Fibroblast of pulmonary artery (primary cell): ENCODE results near the gene DOK6.

Experiments used
- DNase-seq: peaks from one replicate; pipeline ENCODE4 v3.0.0-alpha.2; 2010; ENCODE audit warnings: low read depth
- H3K4me3 ChIP-seq: replicated peaks from 2 replicates; pipeline ENCODE4 v1.5.1; 2011; ENCODE audit warnings: low read depth, mild to moderate bottlenecking, control low read depth, low read length, moderate library complexity
- TF ChIP-seq, protein P1 (sequence below): IDR thresholded peaks from 2 replicates; pipeline ENCODE4 v1.5.1; 2011; ENCODE audit warnings: mild to moderate bottlenecking, control low read depth, low read length, inconsistent platforms; ENCODE audit errors: missing control alignments

DOK6 gene

GRCh38 chr18:69599377-69599776, 198.7 kb downstream of the DOK6 start:
- TF ChIP-seq, protein P1, sequence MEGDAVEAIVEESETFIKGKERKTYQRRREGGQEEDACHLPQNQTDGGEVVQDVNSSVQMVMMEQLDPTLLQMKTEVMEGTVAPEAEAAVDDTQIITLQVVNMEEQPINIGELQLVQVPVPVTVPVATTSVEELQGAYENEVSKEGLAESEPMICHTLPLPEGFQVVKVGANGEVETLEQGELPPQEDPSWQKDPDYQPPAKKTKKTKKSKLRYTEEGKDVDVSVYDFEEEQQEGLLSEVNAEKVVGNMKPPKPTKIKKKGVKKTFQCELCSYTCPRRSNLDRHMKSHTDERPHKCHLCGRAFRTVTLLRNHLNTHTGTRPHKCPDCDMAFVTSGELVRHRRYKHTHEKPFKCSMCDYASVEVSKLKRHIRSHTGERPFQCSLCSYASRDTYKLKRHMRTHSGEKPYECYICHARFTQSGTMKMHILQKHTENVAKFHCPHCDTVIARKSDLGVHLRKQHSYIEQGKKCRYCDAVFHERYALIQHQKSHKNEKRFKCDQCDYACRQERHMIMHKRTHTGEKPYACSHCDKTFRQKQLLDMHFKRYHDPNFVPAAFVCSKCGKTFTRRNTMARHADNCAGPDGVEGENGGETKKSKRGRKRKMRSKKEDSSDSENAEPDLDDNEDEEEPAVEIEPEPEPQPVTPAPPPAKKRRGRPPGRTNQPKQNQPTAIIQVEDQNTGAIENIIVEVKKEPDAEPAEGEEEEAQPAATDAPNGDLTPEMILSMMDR = no peak

GRCh38 chr18:69612242-69612641, 211.6 kb downstream of the DOK6 start:
- DNase-seq = no peak
- no peak overlapping the region for H3K4me3 ChIP-seq
- TF ChIP-seq, protein P1 = no peak

More at GRCh38 chr18:69599377-69599776, 198.7 kb downstream of the DOK6 start:
- no peak overlapping the region for H3K4me3 ChIP-seq
- no peak for DNase-seq

GRCh38 chr18:69616114-69616513, 215.4 kb downstream of the DOK6 start:
- TF ChIP-seq, protein P1 = no peak
- no peak overlapping the region for H3K4me3 ChIP-seq
- DNase-seq = no peak

DNA sequence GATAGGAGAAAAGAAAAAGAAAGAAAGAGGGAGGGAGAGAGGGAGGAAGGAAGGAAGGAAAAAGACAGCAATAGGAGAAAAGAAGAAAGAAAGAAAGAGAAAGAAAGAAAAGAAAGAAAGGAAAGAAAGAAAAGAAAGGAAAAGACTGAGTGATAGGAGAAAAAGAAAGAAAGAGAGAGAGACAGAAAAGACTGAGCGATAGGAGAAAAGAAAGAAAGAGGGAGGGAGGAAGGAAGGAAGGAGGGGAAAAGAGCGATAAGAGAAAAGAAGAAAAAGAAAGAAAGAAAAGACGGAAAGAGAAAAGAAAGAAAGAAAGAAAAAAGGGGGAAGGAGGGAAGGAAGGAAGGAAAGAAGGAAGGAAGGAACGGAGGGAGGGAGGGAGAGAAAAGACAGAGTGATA, 216.7 kb downstream of the DOK6 start:
- no peak overlapping the region for H3K4me3 ChIP-seq
- no peak for DNase-seq
- TF ChIP-seq, protein P1 = no peak

DNA sequence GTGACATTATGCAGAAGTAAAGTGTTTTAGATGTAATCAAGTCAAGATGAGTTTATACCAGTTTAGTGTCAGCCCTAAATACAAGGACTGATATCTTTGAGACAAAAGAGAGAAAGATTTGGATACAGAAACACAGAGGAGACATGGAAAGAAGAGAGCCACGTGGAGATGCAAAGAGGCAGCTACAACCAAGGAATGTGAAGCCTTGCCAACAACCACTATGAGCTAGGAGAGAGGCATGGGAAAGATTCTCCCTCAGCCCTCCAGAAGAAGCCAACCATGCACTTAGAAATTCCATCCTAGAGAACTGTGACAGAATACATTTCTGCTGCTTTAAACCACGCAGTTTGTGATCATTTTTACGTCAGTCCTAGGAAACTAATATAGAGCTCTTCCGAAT, 217.2 kb downstream of the DOK6 start:
- peak; percentile 46 for DNase-seq

DNA sequence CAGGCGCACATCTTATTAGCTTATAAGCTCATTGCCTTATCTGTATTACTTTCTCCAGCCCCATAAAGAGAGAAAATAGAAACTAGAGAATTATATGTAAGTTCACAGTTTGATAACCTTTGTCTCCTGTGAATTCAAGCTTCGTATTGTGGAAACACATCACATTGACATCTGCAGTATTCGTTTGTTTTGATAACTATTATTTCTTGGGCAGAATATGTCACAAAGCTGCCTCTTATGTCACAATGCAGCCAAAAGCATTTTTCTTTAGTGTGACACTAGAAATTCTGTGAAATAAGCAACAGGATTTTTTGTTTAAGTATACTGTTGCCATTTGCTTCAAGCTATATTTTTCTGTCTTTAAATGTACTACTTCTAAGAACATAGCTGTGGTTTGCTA, 221.5 kb downstream of the DOK6 start:
- no peak for DNase-seq
- no peak overlapping the region for H3K4me3 ChIP-seq
- TF ChIP-seq, protein P1 = no peak

More for the DNA sequence above, 217.2 kb downstream of the DOK6 start:
- H3K4me3 ChIP-seq = no peak overlapping the region
- TF ChIP-seq, protein P1 = no peak

GRCh38 chr18:69622961-69623360, 222.3 kb downstream of the DOK6 start:
- TF ChIP-seq, protein P1 = no peak
- H3K4me3 ChIP-seq = no peak overlapping the region
- no peak for DNase-seq
